ENCODE data around the gene CDS1.

CDS1 gene

DNA sequence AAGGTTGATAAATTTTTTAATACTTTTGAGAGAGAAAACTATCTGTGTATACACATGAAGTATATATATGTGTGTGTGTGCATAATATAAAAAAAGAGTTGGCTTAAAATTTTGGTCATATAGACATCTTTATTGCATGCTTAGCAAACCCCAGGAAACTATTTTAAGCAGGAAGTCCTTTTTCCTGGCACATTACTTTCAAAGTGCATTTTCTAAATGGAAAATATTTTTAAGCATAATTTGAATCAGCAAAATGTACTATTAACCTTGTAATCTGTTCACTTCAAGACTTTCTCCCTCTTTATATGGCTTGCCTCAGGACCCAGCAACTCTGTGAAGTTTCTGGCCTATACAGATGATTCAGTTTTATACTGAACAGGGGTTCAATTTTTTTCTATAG is 106.3 kb downstream of the CDS1 start:
- Histone ChIP-seq H3K9me2 (replicated peaks; ENCODE audit: insufficient read depth, low read length) (no peaks in the 10 kb centered on the region), H2AFZ (ENCODE audit: low read depth, low read length, severe bottlenecking) (no peak overlapping the region), H3K79me2 (ENCODE audit: insufficient read depth, low read length) (no peaks in the 10 kb centered on the region), H3K9ac (ENCODE audit: low read length) (no peak overlapping the region), H4K20me1 (ENCODE audit: low read depth, low read length) (no peaks in the 10 kb centered on the region), H3K27ac (ENCODE audit: low read depth, low read length) (no peak overlapping the region), H3K27me3 (ENCODE audit: low read length) (no peaks in the 10 kb centered on the region), H3K9me3 (ENCODE audit: insufficient read depth, low read length) (no peaks in the 10 kb centered on the region), H3F3A (ENCODE audit: insufficient read depth) (no peaks in the 10 kb centered on the region), H3K4me2 (ENCODE audit: low read depth, low read length, poor library complexity, severe bottlenecking) (no peak overlapping the region), H3K36me3 (ENCODE audit: low read length) (no peaks in the 10 kb centered on the region), H3K4me3 (ENCODE audit: insufficient read depth, low read length, poor library complexity, severe bottlenecking) (no peak overlapping the region)
- no peak for TF ChIP-seq EZH2phosphoT487 (conservative IDR thresholded peaks at IDR 0.05; ENCODE audit: low read length)
- TF ChIP-seq, protein P1, sequence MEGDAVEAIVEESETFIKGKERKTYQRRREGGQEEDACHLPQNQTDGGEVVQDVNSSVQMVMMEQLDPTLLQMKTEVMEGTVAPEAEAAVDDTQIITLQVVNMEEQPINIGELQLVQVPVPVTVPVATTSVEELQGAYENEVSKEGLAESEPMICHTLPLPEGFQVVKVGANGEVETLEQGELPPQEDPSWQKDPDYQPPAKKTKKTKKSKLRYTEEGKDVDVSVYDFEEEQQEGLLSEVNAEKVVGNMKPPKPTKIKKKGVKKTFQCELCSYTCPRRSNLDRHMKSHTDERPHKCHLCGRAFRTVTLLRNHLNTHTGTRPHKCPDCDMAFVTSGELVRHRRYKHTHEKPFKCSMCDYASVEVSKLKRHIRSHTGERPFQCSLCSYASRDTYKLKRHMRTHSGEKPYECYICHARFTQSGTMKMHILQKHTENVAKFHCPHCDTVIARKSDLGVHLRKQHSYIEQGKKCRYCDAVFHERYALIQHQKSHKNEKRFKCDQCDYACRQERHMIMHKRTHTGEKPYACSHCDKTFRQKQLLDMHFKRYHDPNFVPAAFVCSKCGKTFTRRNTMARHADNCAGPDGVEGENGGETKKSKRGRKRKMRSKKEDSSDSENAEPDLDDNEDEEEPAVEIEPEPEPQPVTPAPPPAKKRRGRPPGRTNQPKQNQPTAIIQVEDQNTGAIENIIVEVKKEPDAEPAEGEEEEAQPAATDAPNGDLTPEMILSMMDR (IDR thresholded peaks at IDR 0.05; ENCODE audit: insufficient read depth, low read length, poor library complexity, severe bottlenecking), result no peak

DNA sequence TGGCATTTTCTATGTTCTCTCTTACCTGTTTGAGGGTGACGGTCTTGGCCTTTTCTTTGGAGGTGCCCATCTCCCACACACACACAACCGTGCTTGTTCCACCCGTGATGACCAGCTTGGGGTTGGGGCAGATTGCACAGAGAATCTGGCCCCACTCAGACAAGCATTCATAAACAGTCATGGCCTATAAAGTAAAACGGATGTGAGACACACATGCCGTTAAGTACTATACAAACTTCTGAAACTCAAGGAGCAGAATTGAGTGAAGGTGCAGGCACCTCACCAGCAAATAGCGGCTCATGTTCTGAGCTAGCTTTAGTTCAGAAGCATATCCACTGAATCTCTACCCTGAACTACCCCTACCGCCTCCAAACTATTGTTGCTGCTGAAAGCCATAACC is 107.6 kb downstream of the CDS1 start:
- H3K36me3 ChIP-seq (ENCODE audit: low read length), result no peaks in the 10 kb centered on the region
- no peak overlapping the region for H3K4me2 ChIP-seq (ENCODE audit: low read depth, low read length, poor library complexity, severe bottlenecking)
- no peak overlapping the region for H2AFZ ChIP-seq (ENCODE audit: low read depth, low read length, severe bottlenecking)
- H3F3A ChIP-seq (ENCODE audit: insufficient read depth), result no peaks in the 10 kb centered on the region
- no peaks in the 10 kb centered on the region for H3K9me2 ChIP-seq (replicated peaks; ENCODE audit: insufficient read depth, low read length)
- H3K9ac ChIP-seq (ENCODE audit: low read length), result no peak overlapping the region
- no peaks in the 10 kb centered on the region for H3K9me3 ChIP-seq (ENCODE audit: insufficient read depth, low read length)
- TF ChIP-seq, protein P1 (IDR thresholded peaks at IDR 0.05; ENCODE audit: insufficient read depth, low read length, poor library complexity, severe bottlenecking), result no peak
- no peak for TF ChIP-seq EZH2phosphoT487 (conservative IDR thresholded peaks at IDR 0.05; ENCODE audit: low read length)
- no peaks in the 10 kb centered on the region for H3K27me3 ChIP-seq (ENCODE audit: low read length)
- H4K20me1 ChIP-seq (ENCODE audit: low read depth, low read length), result no peaks in the 10 kb centered on the region
- H3K79me2 ChIP-seq (ENCODE audit: insufficient read depth, low read length), result no peaks in the 10 kb centered on the region
- no peak overlapping the region for H3K4me3 ChIP-seq (ENCODE audit: insufficient read depth, low read length, poor library complexity, severe bottlenecking)
- no peak overlapping the region for H3K27ac ChIP-seq (ENCODE audit: low read depth, low read length)

DNA sequence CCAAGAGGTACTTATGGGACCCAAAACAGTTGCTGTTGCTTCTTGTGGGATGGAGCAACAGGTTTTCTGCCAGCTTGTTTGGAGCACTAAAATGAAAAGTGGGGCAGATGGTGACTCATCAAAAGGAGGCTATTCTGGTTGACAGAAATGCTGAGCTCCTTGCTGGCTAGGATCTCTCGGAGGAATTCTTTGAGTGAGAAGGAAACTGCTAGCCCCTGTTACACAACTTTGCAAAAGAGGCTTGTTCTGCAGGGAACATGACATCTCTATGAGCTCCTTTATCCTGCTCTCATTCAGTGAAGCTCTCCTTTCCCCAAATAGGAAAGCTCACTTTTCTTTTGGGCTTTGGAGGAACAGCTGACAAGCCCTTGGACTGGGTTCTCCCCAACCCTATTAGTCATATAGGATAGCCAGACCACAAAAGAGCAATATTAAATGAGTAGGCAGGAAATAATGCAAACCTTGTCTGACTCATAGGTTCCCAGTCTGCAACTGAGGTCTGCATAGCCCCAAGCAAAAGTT is 108.3 kb downstream of the CDS1 start:
- Histone ChIP-seq H3K4me3 (ENCODE audit: insufficient read depth, low read length, poor library complexity, severe bottlenecking) (no peak overlapping the region), H3K27me3 (ENCODE audit: low read length) (no peaks in the 10 kb centered on the region), H3K9me2 (replicated peaks; ENCODE audit: insufficient read depth, low read length) (no peaks in the 10 kb centered on the region), H3K27ac (ENCODE audit: low read depth, low read length) (no peak overlapping the region), H4K20me1 (ENCODE audit: low read depth, low read length) (no peaks in the 10 kb centered on the region), H3K36me3 (ENCODE audit: low read length) (no peaks in the 10 kb centered on the region), H2AFZ (ENCODE audit: low read depth, low read length, severe bottlenecking) (no peak overlapping the region), H3K9me3 (ENCODE audit: insufficient read depth, low read length) (no peaks in the 10 kb centered on the region), H3F3A (ENCODE audit: insufficient read depth) (no peaks in the 10 kb centered on the region), H3K79me2 (ENCODE audit: insufficient read depth, low read length) (no peaks in the 10 kb centered on the region), H3K9ac (ENCODE audit: low read length) (no peak overlapping the region), H3K4me2 (ENCODE audit: low read depth, low read length, poor library complexity, severe bottlenecking) (no peak overlapping the region)
- TF ChIP-seq, protein P1 (IDR thresholded peaks at IDR 0.05; ENCODE audit: insufficient read depth, low read length, poor library complexity, severe bottlenecking), result no peak
- no peak for TF ChIP-seq EZH2phosphoT487 (conservative IDR thresholded peaks at IDR 0.05; ENCODE audit: low read length)

Data from SU-DHL-6 (cell line).